ENCODE data around the gene FAAP20.

DNA sequence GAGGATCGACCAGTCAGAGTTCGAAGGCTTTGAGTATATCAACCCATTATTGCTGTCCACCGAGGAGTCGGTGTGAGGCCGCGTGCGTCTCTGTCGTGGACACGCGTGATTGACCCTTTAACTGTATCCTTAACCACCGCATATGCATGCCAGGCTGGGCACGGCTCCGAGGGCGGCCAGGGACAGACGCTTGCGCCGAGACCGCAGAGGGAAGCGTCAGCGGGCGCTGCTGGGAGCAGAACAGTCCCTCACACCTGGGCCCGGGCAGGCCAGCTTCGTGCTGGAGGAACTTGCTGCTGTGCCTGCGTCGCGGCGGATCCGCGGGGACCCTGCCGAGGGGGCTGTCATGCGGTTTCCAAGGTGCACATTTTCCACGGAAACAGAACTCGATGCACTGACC lies 9.6 kb downstream of the FAAP20 start:
- TF ChIP-seq, protein P1, sequence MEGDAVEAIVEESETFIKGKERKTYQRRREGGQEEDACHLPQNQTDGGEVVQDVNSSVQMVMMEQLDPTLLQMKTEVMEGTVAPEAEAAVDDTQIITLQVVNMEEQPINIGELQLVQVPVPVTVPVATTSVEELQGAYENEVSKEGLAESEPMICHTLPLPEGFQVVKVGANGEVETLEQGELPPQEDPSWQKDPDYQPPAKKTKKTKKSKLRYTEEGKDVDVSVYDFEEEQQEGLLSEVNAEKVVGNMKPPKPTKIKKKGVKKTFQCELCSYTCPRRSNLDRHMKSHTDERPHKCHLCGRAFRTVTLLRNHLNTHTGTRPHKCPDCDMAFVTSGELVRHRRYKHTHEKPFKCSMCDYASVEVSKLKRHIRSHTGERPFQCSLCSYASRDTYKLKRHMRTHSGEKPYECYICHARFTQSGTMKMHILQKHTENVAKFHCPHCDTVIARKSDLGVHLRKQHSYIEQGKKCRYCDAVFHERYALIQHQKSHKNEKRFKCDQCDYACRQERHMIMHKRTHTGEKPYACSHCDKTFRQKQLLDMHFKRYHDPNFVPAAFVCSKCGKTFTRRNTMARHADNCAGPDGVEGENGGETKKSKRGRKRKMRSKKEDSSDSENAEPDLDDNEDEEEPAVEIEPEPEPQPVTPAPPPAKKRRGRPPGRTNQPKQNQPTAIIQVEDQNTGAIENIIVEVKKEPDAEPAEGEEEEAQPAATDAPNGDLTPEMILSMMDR (IDR thresholded peaks at IDR 0.05) = no peak
- TF ChIP-seq POLR2A (IDR thresholded peaks at IDR 0.05; ENCODE audit: low read length) (no peak), FOSL2 (IDR thresholded peaks at IDR 0.05) (no peak), FOSL2 (CRISPR knock-in tag; IDR thresholded peaks at IDR 0.05) (no peak), BHLHE40 (IDR thresholded peaks at IDR 0.05; ENCODE audit: low read depth, low read length) (no peak), JUN (IDR thresholded peaks at IDR 0.05) (no peak), SMC3 (IDR thresholded peaks at IDR 0.05) (no peak), MYC (IDR thresholded peaks at IDR 0.05; ENCODE audit: borderline replicate concordance, low read length) (no peak), NFE2L2 (conservative IDR thresholded peaks at IDR 0.05; ENCODE audit: low read length) (no peak), ESRRA (IDR thresholded peaks at IDR 0.05; ENCODE audit: borderline replicate concordance, low read length) (no peak)
- TF ChIP-seq, protein P2, sequence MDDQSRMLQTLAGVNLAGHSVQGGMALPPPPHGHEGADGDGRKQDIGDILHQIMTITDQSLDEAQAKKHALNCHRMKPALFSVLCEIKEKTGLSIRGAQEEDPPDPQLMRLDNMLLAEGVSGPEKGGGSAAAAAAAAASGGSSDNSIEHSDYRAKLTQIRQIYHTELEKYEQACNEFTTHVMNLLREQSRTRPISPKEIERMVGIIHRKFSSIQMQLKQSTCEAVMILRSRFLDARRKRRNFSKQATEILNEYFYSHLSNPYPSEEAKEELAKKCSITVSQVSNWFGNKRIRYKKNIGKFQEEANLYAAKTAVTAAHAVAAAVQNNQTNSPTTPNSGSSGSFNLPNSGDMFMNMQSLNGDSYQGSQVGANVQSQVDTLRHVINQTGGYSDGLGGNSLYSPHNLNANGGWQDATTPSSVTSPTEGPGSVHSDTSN (IDR thresholded peaks at IDR 0.05) = no peak
- TF ChIP-seq, protein P3, sequence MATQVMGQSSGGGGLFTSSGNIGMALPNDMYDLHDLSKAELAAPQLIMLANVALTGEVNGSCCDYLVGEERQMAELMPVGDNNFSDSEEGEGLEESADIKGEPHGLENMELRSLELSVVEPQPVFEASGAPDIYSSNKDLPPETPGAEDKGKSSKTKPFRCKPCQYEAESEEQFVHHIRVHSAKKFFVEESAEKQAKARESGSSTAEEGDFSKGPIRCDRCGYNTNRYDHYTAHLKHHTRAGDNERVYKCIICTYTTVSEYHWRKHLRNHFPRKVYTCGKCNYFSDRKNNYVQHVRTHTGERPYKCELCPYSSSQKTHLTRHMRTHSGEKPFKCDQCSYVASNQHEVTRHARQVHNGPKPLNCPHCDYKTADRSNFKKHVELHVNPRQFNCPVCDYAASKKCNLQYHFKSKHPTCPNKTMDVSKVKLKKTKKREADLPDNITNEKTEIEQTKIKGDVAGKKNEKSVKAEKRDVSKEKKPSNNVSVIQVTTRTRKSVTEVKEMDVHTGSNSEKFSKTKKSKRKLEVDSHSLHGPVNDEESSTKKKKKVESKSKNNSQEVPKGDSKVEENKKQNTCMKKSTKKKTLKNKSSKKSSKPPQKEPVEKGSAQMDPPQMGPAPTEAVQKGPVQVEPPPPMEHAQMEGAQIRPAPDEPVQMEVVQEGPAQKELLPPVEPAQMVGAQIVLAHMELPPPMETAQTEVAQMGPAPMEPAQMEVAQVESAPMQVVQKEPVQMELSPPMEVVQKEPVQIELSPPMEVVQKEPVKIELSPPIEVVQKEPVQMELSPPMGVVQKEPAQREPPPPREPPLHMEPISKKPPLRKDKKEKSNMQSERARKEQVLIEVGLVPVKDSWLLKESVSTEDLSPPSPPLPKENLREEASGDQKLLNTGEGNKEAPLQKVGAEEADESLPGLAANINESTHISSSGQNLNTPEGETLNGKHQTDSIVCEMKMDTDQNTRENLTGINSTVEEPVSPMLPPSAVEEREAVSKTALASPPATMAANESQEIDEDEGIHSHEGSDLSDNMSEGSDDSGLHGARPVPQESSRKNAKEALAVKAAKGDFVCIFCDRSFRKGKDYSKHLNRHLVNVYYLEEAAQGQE (IDR thresholded peaks at IDR 0.05) = no peak
